Measurements from ENCODE around the gene CBLN3.

DNA sequence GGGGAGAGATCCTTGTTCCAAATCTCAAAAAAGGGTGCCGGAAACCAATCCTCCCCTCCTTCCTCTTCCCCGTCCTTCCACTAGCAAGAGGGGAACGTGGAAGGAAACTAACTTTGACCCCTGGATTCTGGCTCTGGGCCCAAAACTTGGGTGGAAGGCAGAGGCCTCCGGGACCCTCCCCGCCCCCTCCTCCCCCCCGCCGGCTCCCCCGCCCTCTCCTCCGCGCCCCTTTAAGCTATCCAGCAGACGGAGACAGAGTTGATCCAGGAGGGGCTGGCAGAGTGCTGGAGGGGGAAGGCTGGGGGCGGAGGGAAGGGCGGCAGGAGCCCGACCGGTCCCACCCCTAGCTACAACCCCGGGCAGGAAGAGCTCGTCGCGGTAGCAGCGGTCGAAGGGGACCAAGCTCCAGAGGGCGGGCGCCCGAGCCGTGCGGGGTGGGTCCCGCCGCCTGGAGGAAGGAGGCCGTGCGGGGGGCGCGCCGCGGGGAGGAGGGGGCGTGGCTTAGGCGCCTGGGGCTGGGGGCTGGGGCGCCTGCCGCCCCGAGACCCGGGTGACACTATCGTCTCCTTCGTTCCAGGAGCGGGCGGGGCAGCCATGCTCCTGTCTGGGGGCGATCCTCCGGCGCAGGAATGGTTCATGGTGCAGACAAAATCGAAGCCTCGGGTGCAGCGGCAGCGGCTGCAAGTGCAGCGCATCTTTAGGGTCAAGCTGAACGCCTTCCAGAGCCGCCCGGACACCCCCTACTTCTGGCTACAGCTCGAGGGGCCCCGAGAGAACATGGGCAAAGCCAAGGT lies 30.6 kb downstream of the CBLN3 start, which contains the start of gene NYNRIN:
- TF ChIP-seq POLR2AphosphoS5 (IDR thresholded peaks at IDR 0.05; ENCODE audit: low read depth, low read length) = no peak
- TF ChIP-seq POLR2A (IDR thresholded peaks at IDR 0.05; ENCODE audit: low read depth, low read length) = no peak
- TF ChIP-seq TAF1 (IDR thresholded peaks at IDR 0.05; ENCODE audit: borderline replicate concordance, low read depth, low read length) = no peak
